Mesenchymal stem cell (in vitro differentiated cells and primary cell): ENCODE results near the gene COL8A1.
A peak's percentile ranks its signal among the peaks of the same experiment; 100 is the strongest.

Experiments
- DNase-seq: peaks from one replicate; pipeline ENCODE4 v3.0.0-alpha.2; 2013
- H2AFZ ChIP-seq: one replicate; pipeline ENCODE4 v1.6.1; 2013; ENCODE audit warnings: low read depth, mild to moderate bottlenecking, control low read depth, inconsistent platforms, low read length, moderate library complexity
- H2AK5ac ChIP-seq: 2 replicates; pipeline ENCODE4 v1.6.1; 2013; ENCODE audit warnings: low read length, moderate library complexity, mild to moderate bottlenecking, inconsistent platforms; ENCODE audit not compliant: severe bottlenecking
- H2BK120ac ChIP-seq: one replicate; pipeline ENCODE4 v1.6.1; 2013; ENCODE audit warnings: low read depth, mild to moderate bottlenecking, inconsistent platforms, low read length, moderate library complexity
- H2BK12ac ChIP-seq, 2 experiments: one replicate each; pipeline ENCODE4 v1.6.1; 2013; ENCODE audit warnings: inconsistent platforms in 2 of 2, low read length in 2 of 2, mild to moderate bottlenecking in 2 of 2, moderate library complexity in 2 of 2, control low read depth in 1 of 2
- H2BK15ac ChIP-seq: one replicate; pipeline ENCODE4 v1.6.1; 2013; ENCODE audit warnings: mild to moderate bottlenecking, low read depth, inconsistent platforms; ENCODE audit not compliant: poor library complexity, severe bottlenecking
- H2BK5ac ChIP-seq: 2 replicates; pipeline ENCODE4 v1.6.1; 2013; ENCODE audit warnings: low read depth, mild to moderate bottlenecking, low read length, control low read depth, inconsistent platforms; ENCODE audit not compliant: poor library complexity, severe bottlenecking
- H3K14ac ChIP-seq, 2 experiments: one replicate each; pipeline ENCODE4 v1.6.1; 2013; ENCODE audit warnings: inconsistent platforms in 2 of 2, low read length in 2 of 2, control low read depth in 1 of 2, mild to moderate bottlenecking in 1 of 2, moderate library complexity in 1 of 2
- H3K18ac ChIP-seq, 2 experiments: one replicate each; pipeline ENCODE4 v1.6.1; 2013; ENCODE audit warnings: inconsistent platforms in 2 of 2, low read length in 2 of 2, control low read depth in 1 of 2, low read depth in 1 of 2, mild to moderate bottlenecking in 1 of 2
- H3K23ac ChIP-seq, 2 experiments: one replicate each; pipeline ENCODE4 v1.6.1; 2013; ENCODE audit warnings: inconsistent platforms in 2 of 2, low read length in 2 of 2, mild to moderate bottlenecking in 2 of 2, moderate library complexity in 2 of 2, control low read depth in 1 of 2
- H3K27ac ChIP-seq: 2 replicates; pipeline ENCODE4 v1.5.1; 2013; ENCODE audit warnings: mild to moderate bottlenecking, moderate library complexity, low read length, control low read depth, inconsistent platforms; ENCODE audit not compliant: poor library complexity, severe bottlenecking
- H3K27me3 ChIP-seq, 2 experiments: 2 replicates each; pipeline versions ENCODE4 v1.6.1 to v1.7.0; 2013; ENCODE audit warnings: low read length in 2 of 2, mild to moderate bottlenecking in 2 of 2, moderate library complexity in 2 of 2, control low read depth in 1 of 2, inconsistent platforms in 1 of 2; ENCODE audit not compliant: control insufficient read depth in 1 of 2, insufficient read depth in 1 of 2
- H3K36me3 ChIP-seq, 2 experiments: 2 replicates each; pipeline versions ENCODE4 v1.6.1 to v1.7.0; 2013; ENCODE audit warnings: low read length in 2 of 2, control low read depth in 1 of 2, inconsistent platforms in 1 of 2, low read depth in 1 of 2, mild to moderate bottlenecking in 1 of 2; ENCODE audit not compliant: insufficient read depth in 2 of 2, control insufficient read depth in 1 of 2
- H3K4ac ChIP-seq, 2 experiments: one replicate each; pipeline ENCODE4 v1.6.1; 2013; ENCODE audit warnings: inconsistent platforms in 2 of 2, low read length in 2 of 2, mild to moderate bottlenecking in 2 of 2, moderate library complexity in 2 of 2, control low read depth in 1 of 2, low read depth in 1 of 2
- H3K4me1 ChIP-seq: 2 replicates; pipeline ENCODE4 v1.6.1; 2013; ENCODE audit warnings: low read depth, low read length, control low read depth; ENCODE audit not compliant: control insufficient read depth, insufficient read depth
- H3K4me2 ChIP-seq: 2 replicates; pipeline ENCODE4 v1.6.1; 2013; ENCODE audit warnings: low read length, mild to moderate bottlenecking, inconsistent platforms; ENCODE audit not compliant: poor library complexity, severe bottlenecking
- H3K4me3 ChIP-seq, 2 experiments: 2 replicates each; pipeline versions ENCODE4 v1.5.1 to v1.7.0; 2013; ENCODE audit warnings: low read length in 2 of 2, mild to moderate bottlenecking in 2 of 2, control low read depth in 1 of 2, low read depth in 1 of 2; ENCODE audit not compliant: insufficient read depth in 1 of 2
- H3K79me1 ChIP-seq: replicated peaks from 2 replicates; pipeline ENCODE4 v1.6.1; 2013; ENCODE audit warnings: mild to moderate bottlenecking, control low read depth, low read length, inconsistent platforms; ENCODE audit not compliant: poor library complexity, severe bottlenecking
- H3K9ac ChIP-seq: 2 replicates; pipeline ENCODE4 v1.7.0; 2013; ENCODE audit warnings: mild to moderate bottlenecking, low read length, moderate library complexity
- H3K9me3 ChIP-seq: 2 replicates; pipeline ENCODE4 v1.7.0; 2013; ENCODE audit warnings: mild to moderate bottlenecking, low read length; ENCODE audit not compliant: control insufficient read depth
- H4K8ac ChIP-seq: one replicate; pipeline ENCODE4 v1.6.1; 2013; ENCODE audit warnings: inconsistent platforms, mild to moderate bottlenecking, low read length, moderate library complexity
- H4K91ac ChIP-seq: one replicate; pipeline ENCODE4 v1.6.1; 2013; ENCODE audit warnings: mild to moderate bottlenecking, low read length, inconsistent platforms
- WGBS: methylation state at CpG from one replicate; pipeline ENCODE4 v1.1.7; 2013; ENCODE audit warnings: mixed read lengths; 5-methylcytosine and 5-hydroxymethylcytosine counted together

The COL8A1 gene

DNA sequence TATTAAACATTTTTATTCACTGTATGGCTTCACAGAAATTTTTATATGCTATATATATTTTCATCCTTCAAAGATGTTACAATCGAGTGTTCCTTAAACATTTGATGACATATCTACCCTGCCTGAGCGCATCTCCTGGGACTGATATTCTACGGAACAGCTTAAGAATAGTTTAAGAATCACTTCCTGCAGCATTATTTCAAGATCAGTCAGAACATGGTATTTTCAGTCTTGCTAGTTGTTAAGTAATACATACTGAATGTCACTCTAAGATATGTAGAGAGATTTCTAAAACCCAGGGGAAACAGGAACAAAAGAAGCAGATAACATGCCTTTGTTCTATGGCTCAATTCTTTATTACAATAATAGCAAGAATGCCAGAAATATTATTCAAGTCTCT, 8.7 kb downstream of the COL8A1 start:
- no peak overlapping the region for H3K9ac ChIP-seq
- H4K8ac ChIP-seq = no peak overlapping the region
- H3K18ac ChIP-seq = no peak overlapping the region
- H2AFZ ChIP-seq = no peak overlapping the region
- no peak overlapping the region for H2BK12ac ChIP-seq
- H2BK15ac ChIP-seq = no peak overlapping the region
- no CpG with 5 or more reads among the region's 3 CpGs for WGBS
- no peaks in the 10 kb centered on the region for H3K9me3 ChIP-seq
- no peaks in the 10 kb centered on the region for H3K27me3 ChIP-seq
- peaks cover 9% of the 10 kb centered on the region for H3K4me1 ChIP-seq
- no peak overlapping the region for H2BK5ac ChIP-seq
- no peak overlapping the region for H3K14ac ChIP-seq
- no peak overlapping the region for H2BK120ac ChIP-seq
- no peak overlapping the region for H3K4me3 ChIP-seq
- no peaks in the 10 kb centered on the region for H3K79me1 ChIP-seq
- DNase-seq = peak; percentile 59
- no peak overlapping the region for H4K91ac ChIP-seq
- H2AK5ac ChIP-seq = no peak overlapping the region
- peak overlapping the region; percentile 70 for H3K27ac ChIP-seq
- no peaks in the 10 kb centered on the region for H3K36me3 ChIP-seq
- H3K4me2 ChIP-seq = peak overlapping the region; percentile 15
- H3K23ac ChIP-seq = no peak overlapping the region
- no peak overlapping the region for H3K4ac ChIP-seq

DNA sequence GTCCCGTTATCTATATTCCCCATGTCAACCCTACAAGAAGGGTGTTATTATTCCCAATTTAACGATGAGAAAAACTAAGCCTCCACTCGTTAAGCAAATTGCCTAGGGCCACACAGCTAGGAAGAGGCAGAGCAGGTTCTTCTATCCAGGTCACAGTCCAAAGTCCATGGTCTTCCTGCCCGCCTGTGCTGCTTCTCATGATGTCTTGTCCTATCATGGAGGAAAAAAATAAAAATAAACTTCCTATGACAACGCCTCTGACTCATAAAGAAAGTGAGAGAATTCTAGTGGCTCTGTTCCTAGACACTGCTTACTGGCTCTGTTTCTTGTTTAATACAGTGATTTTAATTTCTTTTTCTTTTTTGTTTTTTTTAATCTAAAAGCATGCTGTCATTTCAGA, 9.7 kb downstream of the COL8A1 start:
- H3K14ac ChIP-seq = no peak overlapping the region
- no peaks in the 10 kb centered on the region for H3K27me3 ChIP-seq
- H3K18ac ChIP-seq = no peak overlapping the region
- H3K27ac ChIP-seq = peak overlapping the region; percentile 18
- no peak overlapping the region for H4K91ac ChIP-seq
- H2AK5ac ChIP-seq = no peak overlapping the region
- H3K23ac ChIP-seq = no peak overlapping the region
- H3K4me1 ChIP-seq = peaks cover 9% of the 10 kb centered on the region
- no peak overlapping the region for H3K4me2 ChIP-seq
- no peak overlapping the region for H3K4me3 ChIP-seq
- H2BK120ac ChIP-seq = no peak overlapping the region
- 62% methylated on average over 4 of the region's 5 CpGs for WGBS
- no peak overlapping the region for H4K8ac ChIP-seq
- peak; percentile 85 for DNase-seq
- no peak overlapping the region for H2BK12ac ChIP-seq
- H3K9ac ChIP-seq = peak overlapping the region; percentile 62
- H2AFZ ChIP-seq = no peak overlapping the region
- H2BK15ac ChIP-seq = no peak overlapping the region
- no peaks in the 10 kb centered on the region for H3K36me3 ChIP-seq
- H3K79me1 ChIP-seq = no peaks in the 10 kb centered on the region
- no peaks in the 10 kb centered on the region for H3K9me3 ChIP-seq
- no peak overlapping the region for H2BK5ac ChIP-seq
- H3K4ac ChIP-seq = no peak overlapping the region

DNA sequence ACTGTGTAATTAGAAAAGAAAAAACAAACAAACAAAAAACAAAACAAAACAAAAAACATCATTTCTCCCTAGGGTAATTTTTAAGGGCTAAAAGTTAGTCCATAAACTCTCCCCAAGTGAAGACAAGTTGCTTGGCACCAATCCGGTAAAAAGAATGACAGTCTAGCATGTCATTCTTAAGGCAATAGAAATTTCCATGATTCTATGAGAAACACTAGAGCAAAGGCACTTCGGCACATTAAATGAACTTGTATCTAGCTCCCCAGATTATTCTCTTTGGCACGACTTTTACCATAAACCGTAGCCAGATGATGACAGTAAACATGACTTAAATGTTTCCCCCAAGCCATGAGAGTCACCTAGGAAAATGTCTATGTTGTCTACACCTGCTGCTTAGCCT, 10.1 kb downstream of the COL8A1 start:
- Histone ChIP-seq H3K23ac (no peak overlapping the region), H2BK15ac (no peak overlapping the region), H3K9ac (peak overlapping the region; percentile 62), H3K4me2 (no peak overlapping the region), H3K4ac (peak overlapping the region in 1 of 2 experiments; percentile 10), H3K14ac (no peak overlapping the region), H3K27me3 (no peaks in the 10 kb centered on the region), H3K36me3 (peaks cover 0 to 3% of the 10 kb centered on the region in 2 experiments), H3K4me1 (peaks cover 11% of the 10 kb centered on the region), H4K8ac (no peak overlapping the region), H3K9me3 (no peaks in the 10 kb centered on the region), H3K79me1 (no peaks in the 10 kb centered on the region), H2BK5ac (no peak overlapping the region), H3K4me3 (no peak overlapping the region), H2AFZ (no peak overlapping the region), H2AK5ac (no peak overlapping the region), H3K18ac (no peak overlapping the region), H2BK120ac (no peak overlapping the region), H4K91ac (no peak overlapping the region), H3K27ac (peak overlapping the region; percentile 75), H2BK12ac (no peak overlapping the region)
- 91% methylated on average over 4 of the region's 4 CpGs for WGBS
- no peak for DNase-seq

GRCh38 chr3:99651531-99651930, 13.1 kb downstream of the COL8A1 start:
- Histone ChIP-seq H4K91ac (no peak overlapping the region), H3K23ac (no peak overlapping the region), H4K8ac (no peak overlapping the region), H3K9me3 (no peaks in the 10 kb centered on the region), H3K4me1 (peaks cover 10% of the 10 kb centered on the region), H3K18ac (peak overlapping the region; percentile 11 to 76), H3K4me3 (peak overlapping the region in 1 of 2 experiments; percentile 38), H2BK5ac (no peak overlapping the region), H2AFZ (no peak overlapping the region), H2BK120ac (no peak overlapping the region), H3K4ac (peak overlapping the region in 1 of 2 experiments; percentile 1), H3K4me2 (peak overlapping the region; percentile 5), H3K36me3 (peaks cover 0 to 11% of the 10 kb centered on the region in 2 experiments), H3K14ac (no peak overlapping the region), H3K9ac (peak overlapping the region; percentile 3), H3K27me3 (no peaks in the 10 kb centered on the region), H2AK5ac (no peak overlapping the region), H2BK15ac (no peak overlapping the region), H3K27ac (peak overlapping the region; percentile 81), H2BK12ac (peak overlapping the region in 1 of 2 experiments; percentile 27), H3K79me1 (no peaks in the 10 kb centered on the region)
- 0% methylated on average over 2 of the region's 3 CpGs for WGBS
- peak; percentile 92 for DNase-seq
